ENCODE data around the gene COL17A1.

COL17A1 gene

DNA sequence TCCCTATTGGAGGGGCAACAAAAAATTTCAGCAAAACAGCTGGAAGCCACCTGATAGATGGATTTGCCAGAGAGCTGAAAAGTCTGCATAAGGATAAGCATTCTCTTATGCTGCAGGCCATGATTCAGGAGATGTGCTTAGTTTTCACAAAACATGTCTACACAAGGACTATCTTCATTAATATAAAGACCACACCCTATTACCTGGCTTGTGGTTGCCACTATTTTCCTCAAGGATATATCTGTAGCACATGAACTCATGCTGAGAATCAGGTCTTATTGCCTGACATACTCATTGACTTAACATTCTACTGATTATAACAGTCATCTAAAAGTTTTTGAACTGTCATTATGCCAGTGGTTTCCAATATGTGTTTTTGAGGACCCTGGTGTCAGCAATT, 7.1 kb upstream of the COL17A1 start:
- no peak for FAIRE-seq

DNA sequence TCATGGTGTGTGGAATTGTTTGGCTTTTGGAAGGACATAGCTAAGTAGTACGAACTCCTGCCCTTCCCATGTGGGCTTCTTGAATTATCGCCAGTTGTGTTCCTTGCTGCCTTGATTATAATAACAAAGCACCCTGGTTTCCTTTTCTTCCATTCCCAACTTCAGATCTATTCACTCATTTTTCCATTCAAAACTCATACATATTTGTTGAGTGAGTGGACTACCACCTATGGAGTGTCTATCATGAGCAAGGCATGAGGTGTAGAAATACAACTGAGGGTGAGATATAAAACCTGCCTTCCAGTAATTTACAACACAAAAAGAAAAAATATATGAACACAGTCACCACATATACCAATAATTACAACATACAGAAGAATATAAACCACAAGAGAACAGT, 4.9 kb upstream of the COL17A1 start:
- no peak for FAIRE-seq

DNA sequence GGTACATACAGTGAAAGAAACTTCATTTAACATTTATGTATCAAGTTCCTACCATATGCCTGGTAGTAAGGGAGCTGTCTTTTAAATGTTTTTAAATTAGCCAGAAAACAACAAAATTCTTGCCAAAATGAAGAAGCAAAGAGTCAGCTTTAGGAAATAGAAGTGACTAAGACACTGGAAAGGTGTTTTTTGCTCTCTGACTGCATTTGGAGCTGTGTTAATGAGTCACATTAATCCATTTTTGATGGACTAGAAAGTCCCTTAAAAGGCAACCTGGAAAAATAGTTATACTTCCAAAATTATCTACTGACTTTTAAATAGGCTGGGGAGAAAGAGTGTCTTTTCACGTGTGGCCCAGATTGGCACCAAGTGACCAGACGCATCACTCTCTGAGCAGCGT, 3.9 kb upstream of the COL17A1 start:
- no peak for FAIRE-seq

DNA sequence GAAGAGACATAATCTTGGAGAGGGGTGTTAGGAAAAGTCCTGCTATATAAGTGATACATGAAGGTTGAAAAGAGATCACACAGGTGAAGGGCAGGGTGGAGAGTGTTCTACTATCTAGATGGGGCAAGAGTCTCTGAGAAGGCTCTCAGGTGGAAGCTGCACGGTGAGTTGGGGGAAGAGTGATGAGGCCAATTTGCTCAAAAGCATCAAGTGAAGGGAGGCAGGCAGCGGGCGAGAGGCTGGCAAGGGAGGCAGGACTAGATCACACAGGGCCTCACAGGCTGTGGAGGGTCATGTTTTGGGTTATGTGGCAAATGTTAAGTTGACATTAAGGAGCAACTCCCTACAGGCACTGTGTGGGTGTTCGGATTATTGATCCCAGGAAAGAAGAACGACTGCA, 2.6 kb upstream of the COL17A1 start:
- FAIRE-seq, result no peak

DNA sequence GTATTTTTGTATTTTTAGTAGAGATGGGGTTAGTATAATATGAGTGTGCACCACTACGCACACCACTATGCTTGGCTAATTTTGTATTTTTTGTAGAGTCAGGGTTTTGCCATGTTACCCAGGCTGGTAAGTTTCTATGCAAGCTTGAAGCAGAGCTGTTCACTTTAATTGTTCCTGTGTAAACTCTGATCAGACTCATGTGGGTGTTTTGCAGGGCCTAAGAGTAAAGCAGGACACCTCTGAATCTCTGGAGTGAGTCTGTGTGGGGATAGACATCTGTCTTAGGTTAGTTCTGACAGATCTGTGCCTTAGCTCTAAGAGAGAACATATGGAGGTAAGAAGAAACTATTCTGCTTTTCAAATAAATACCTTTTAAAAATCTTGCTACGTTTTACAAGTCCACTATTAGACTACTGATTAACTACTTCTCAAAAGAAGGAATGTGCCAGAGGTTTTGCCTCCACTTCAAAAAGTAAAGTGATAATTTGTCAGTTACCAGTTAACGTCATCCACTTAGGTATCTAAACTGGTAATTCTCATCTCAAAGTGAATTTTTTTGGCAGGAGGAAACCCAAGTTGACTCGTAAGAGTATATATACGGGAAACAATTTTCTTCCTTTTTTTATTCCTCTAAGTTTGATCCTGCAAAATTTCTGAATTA, 1.1 kb downstream of the COL17A1 start:
- no peak for FAIRE-seq

DNA sequence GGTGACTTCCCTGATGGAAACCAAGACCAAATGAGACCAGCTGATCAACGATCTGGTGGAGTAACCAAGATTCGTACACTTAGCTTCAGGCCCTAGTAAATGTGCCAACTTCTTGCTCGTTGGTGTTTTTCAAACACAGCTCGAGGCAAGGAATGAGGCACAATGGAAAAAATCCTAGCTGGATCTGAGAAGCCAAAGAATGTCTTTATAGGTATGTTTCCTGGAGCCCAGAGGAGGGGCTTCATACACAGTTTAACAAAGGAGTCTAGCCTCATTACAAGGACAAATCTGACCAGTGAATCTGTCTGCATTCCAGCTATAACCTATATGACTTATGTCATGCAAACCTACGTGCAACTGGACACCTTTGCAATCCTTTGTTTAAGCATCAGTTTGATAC, 3.7 kb downstream of the COL17A1 start:
- no peak for FAIRE-seq

DNA sequence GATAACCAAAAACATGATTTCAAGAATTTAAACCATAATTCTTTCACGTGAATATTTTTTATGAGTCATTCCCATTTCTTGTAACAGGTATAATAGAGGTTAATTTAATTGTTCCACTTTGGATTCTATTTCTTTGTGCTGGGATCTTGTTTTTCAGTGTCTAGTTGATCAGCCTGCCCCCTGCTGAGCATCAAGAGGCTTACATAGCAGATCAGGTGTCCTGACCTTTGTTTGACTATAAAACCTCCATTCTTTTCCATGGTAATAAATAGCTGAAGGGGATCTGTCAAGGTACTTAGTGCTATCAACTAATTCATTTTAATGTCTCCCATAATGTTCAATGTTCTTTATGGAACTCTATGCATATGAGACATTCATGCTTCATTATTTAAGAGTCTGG, 4.9 kb downstream of the COL17A1 start:
- peak; percentile 94 for FAIRE-seq

DNA sequence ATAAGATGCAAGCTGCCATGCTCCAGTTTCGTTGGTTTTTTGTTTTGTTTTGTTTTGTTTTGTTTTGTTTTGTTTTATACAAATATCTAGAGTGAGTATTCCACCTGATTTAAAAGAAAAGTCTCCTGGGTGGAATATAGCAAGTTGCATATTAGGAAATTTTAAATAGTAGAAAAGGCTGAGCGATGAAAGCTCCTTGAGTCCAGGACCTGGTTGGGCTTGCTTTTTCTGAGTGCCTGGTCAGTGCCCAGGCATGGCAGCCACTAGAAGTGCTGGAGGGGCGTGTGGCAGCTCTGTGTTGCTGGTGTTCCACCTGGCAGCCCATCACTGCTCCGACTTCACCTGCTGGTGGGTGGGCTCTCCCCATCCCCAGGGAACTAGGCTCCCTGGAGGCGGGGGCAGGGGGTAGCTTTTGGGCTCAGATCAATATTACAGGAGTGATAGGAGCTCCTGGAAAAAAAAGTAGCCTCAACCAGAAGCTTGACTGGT, 8.0 kb downstream of the COL17A1 start:
- FAIRE-seq, result no peak

DNA sequence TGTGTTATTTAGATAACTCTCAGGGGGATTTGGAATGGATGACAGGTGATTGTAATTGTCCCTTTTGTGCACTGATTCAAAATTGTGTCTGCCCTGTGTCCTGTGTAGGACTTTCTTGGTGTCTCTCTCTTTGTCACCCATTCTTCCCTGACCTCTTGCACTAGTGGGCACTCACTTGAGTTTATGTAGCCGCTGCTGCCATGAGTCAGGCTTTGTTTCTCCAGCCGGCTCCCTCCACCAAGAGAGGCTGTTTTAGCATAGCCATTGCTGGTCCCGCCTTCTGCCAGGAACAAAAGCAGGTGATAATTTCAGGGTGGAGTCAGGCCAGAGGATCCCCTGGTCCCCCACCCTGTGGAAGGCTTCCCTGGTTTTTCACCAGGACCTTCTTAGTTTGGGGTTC, 8.4 kb downstream of the COL17A1 start:
- FAIRE-seq, result no peak

DNA sequence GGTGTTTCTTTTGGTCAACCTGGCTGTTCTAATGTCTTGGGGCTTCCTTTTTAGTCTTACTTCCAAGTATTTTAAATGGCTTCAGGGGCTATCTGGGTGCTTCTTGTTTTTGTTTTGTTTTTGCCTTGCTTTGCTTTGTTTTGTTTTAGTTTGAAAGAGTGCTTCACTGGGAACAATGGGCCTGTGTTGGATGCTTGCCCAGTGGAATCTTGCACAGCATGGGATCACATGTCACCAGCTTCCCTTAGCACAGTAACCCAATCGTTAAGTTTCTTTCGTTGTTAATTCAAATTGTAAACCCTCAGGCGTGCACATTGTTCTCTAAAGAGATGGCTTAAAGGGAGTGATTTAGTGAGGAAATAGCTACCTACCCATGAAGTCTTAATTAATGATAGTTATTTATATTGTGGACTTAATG, 8.9 kb downstream of the COL17A1 start:
- FAIRE-seq, result no peak

DNA sequence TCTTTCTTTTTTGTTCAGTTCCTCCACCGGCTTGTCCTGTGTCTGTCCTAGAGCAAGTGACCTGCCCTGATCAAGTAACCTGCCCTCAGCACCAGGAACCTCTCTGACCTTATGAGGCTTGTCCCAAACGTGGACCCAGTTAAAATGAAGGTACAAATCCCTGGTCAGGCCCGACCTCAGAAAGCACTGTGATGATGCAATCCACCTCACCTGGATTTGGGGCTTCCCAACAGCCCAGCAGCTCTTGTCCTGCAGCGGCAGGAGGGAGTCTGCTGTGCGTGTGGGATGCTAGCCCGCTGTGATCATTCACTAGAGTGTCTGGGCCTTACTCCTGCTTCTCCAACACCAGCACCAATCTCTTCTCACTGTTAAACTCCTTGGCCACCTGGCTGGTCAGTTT, 11.2 kb downstream of the COL17A1 start:
- no peak for FAIRE-seq

DNA sequence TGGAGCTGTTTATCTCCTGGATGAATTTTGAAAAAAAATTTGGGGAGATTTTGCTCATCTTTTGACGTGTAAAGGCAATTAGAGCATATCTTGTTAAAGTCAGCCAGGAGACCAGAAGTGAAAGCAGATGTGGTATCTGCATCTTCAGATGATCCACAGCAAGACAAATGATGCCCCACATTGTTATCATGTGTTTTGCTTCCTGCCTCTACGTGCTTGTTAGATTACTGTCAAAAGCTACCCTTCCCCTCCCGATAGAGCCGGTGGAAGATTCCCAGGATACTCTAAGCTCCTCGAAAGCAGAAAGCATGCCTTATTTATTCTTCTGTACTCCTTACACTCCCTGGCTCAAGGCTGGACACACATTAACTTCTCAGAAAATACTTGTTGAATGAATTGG, 12.9 kb downstream of the COL17A1 start:
- FAIRE-seq, result no peak

DNA sequence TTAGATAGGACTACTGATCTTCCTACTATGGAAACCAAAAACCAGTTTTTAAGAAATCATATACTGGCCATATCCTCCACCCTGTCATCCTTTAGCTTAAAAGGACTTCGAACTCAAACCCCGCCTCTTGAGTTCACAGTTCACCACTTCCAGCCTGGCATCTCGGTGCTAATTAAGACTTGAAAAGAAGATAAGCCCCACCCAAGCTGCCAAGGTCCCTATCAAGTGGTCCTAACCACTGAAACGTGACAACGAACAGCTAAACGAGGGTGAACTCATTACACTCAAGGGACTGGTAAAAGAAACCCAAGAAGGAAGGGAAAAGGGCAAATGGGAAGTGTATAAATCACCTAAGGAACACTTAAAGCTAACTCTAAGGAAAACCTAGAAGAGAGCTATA, 16.1 kb downstream of the COL17A1 start:
- no peak for FAIRE-seq

DNA sequence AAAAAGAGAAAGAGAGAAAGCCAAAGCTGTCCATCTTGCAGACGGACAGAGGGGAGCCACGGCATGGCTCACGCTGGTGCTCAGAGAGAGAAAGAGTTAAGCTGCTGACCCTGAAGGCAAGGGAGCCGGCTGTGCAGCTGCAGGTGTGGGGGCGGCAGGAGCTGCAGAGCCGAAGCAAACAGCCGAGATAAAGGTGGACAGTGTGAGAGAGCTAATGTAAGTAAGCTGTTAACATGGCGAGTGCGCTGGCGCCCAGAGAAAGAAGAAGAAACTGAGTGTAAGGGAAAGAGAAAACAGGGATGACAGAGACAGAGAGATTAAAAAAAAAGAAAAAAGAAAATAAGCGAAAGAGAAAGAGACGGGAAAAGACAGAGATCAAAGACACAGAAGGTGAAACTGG, 18.2 kb downstream of the COL17A1 start:
- no peak for FAIRE-seq

DNA sequence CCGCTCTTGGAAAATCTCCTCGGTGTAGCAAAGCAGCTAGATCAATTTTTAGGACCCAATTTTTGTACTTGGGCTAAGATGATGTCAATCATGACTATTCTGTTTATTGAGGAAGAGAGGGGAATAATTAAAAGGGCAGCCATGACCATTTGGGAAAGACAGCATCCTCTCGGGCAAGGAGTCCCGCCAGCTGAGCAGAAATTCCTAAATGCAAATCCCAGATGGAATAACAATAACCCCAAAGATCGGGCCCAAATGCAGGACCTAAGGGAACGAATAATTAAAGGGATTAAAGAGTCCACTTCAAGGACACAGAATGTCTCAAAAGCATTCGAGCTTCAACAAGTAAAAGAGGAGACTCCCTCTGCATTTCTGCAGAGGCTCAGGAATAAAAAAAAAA, 18.7 kb downstream of the COL17A1 start:
- FAIRE-seq, result no peak

DNA sequence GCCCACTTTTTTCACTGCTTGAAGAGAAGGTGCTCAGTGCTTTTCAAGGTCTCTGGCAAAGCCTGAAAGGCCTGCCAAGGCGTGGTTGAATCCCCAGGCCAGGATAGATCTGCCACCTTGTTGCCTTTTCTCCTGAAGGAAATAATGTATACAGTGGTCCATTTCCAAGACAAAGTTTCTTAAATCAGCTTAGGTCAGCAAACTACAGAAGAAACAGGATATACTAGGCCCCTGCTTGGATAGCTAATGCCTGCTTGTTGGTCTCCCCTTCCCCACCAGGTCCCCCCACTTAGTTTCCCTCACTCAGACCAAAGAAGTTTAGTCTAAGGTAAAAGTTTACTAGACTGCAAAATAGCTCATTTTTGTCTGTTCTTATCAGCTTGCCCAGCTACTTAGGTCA, 19.9 kb downstream of the COL17A1 start:
- no peak for FAIRE-seq

DNA sequence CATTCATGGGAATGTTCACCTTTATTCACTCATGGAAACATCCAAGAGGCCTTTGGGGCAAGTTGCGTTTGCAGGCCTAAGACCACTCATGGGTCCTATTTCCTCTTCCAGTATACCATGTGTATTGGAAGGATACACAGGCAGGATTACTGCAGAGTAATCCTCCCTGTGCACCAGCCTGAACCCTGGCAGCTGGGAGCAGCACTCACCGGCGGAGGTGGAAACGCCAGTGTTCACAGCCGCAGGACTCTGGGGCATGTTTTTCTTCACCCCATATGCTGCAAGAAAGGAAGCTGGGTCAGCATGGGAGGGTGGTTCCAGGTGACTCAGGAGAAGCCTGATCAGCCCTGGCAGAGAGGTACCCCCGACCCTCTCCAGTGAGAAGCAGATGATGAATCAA, 24.5 kb downstream of the COL17A1 start:
- no peak for FAIRE-seq

DNA sequence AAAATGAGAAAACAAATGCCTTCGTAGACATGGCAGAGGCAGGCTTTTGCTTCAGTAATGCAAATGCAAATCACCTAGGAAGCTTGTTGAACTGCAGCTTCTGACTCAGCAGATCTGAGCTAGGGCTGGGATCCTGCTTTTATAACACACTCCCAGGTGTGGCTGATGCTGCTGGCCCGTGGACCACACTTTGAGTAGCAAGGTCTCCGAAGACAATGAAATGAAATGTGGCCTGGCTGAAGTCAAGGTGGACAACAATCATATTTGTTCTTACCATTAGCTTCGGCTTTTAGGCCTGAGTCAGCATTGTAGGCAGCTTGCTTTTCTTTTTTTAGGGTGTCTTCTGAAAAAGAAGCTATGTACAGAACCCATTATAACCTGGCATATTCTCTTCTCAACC, 26.3 kb downstream of the COL17A1 start:
- FAIRE-seq, result no peak

DNA sequence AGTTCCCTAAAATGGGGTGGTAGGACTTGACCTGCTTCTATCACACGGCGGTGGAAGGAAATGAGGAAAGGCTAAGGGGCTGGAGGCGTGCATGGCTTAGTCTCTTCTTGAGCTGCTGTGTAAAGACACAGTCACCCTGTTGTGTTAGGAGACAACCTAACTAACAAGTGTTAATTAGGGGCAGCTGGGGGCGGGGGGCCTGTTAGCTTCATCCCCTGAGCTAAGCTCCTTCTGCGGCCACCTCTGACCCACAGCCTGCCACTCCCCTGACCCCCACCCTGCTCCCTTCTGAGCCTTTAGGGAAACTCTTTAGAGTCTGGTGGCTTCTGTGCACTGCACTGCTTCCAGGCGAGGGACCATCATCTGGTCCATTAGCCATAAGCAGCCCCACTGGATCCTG, 28.0 kb downstream of the COL17A1 start:
- FAIRE-seq, result no peak

DNA sequence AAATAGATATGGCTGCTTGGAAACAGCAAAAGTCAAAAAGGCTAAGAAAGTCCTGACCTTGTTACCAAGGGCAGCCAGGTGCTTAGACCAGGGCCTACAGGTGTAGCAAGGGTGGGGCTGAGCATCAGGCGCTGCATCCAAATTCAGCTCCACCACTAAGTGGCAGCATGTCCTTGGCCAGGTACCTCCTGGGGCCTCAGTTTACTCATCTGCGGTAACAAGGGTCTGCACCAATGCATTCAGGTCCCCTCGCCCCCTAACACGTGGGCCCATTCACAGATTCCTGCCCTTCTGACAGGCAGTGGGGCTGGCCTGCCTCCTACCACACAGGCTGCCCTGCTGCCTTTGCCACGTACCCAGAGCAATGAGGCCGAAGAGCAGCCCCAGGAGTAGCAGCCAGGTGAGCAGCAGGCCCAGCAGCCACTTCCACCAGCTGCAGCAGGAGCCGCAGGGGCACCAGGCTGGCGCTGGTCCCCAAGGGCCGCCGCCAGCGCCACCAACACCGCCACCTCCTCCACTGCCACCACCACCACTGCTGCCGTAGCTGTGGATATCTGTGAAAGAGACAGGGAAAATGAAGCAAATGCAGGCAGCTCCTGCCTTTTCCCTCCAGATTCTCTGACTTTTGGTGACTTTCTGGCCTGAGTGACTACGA, 28.9 kb downstream of the COL17A1 start:
- FAIRE-seq, result no peak

DNA sequence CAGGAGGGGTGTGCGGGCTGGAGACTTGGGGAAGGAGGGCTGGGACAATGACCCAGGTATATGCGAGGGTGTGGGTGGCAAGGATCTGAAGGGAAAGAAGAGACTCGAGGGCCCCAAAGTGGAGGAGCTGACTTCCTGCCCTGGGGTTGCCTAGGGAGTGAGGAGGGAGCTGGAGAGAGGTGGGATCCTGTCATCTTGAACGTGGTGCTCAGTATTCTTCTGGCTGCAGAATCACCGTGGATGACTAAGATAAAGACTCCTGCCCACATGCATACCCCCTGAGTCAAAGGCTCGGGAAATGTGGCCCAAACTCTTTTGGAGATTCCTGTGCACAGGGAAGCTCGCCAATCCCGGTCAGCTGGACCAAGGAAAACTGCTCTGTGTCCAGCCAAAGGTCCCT, 31.2 kb downstream of the COL17A1 start:
- FAIRE-seq, result no peak

DNA sequence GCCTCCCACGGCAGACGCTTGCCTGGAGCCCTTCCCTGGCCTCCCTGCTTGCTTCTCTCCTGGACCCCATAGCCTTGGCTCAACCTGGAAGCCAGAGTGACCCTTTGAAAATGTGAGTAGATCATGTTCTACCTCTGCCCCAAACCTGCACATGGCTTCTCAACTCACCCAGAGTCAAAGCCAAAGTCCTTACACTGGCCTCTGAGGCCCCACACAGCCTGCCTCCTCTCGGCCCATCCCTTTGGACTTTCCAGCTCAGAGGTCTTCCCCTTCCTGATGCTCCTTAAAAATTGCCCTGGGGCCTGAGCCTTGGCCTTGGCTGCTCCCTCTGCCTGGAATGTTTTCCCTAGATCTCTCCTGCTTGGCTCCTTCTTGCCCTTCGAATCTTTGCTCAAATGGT, 32.5 kb downstream of the COL17A1 start:
- no peak for FAIRE-seq

DNA sequence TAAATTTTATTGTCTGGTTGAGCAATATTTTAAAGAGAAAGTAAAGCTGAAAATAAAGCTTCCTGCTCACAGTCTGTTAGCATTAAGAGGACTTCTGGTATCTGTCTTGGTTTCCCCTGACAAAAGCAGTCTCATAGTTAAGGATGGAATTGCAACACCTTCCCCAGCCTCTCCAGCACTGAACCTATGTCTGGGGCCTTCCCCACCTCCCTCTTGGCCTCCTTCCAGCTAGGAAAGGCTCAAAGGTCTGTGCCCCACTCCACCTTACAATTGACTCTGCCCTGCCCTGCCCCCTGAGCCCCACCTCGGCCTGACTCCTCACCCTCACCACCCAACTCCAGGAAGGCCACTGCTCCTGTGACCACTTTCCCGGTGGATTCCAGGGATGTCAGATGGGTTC, 33.2 kb downstream of the COL17A1 start:
- no peak for FAIRE-seq

DNA sequence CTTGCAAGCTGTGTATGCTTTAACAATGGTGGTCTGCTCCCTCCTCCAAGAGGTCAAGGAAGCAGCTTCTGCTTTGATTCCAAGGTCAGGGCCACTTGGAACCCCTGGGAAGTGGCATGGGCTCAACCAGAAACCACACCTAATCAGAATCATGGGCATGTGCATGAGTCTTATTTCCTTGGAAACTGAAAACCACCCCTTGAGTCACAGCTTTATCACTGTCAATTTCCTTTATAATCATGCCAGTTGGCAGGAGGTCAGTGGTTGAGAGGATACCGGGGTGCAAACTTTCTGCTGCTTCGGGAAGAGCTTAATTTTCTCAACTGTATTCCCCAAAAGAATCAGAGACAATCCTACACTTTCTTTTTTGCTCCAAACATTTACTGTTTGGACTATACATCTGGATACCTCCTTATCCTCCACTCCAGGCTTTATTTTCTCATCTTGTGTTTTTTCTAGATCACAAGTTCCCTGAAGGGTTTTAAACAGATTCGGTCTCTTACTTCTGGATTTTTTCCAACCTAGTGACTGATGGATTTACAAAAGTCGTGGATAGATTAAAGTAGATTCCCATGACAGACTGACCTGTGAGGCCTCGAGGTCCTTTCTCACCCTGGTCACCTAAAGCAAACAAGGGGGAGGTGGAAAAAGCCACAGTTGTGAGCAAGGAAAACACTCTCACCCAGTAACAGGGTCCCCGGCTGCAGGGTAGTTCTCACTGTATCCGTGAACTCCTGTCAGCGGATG, 36.0 kb downstream of the COL17A1 start:
- no peak for FAIRE-seq
